C4-2B (cell line): ENCODE measurements around the gene CPNE8.

Experiments used
- CTCF ChIP-seq: fragments of 450-650 bp; conservative IDR thresholded peaks from 2 replicates; pipeline ENCODE4 v1.5.1; 2017; ENCODE audit warnings: mild to moderate bottlenecking
- ZFX ChIP-seq: fragments of 450-650 bp; IDR thresholded peaks from 2 replicates; pipeline ENCODE4 v1.6.1; 2017

GRCh38 chr12:38607295-38607694, 298.1 kb downstream of the CPNE8 start:
- TF ChIP-seq CTCF: no peak
- TF ChIP-seq ZFX: no peak
